ENCODE results near the gene ACBD6.

- TF ChIP-seq, protein P1, sequence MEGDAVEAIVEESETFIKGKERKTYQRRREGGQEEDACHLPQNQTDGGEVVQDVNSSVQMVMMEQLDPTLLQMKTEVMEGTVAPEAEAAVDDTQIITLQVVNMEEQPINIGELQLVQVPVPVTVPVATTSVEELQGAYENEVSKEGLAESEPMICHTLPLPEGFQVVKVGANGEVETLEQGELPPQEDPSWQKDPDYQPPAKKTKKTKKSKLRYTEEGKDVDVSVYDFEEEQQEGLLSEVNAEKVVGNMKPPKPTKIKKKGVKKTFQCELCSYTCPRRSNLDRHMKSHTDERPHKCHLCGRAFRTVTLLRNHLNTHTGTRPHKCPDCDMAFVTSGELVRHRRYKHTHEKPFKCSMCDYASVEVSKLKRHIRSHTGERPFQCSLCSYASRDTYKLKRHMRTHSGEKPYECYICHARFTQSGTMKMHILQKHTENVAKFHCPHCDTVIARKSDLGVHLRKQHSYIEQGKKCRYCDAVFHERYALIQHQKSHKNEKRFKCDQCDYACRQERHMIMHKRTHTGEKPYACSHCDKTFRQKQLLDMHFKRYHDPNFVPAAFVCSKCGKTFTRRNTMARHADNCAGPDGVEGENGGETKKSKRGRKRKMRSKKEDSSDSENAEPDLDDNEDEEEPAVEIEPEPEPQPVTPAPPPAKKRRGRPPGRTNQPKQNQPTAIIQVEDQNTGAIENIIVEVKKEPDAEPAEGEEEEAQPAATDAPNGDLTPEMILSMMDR (IDR thresholded peaks at IDR 0.05): no peak
- TF ChIP-seq POLR2A (IDR thresholded peaks at IDR 0.05): no peak
Measured at GRCh38 chr1:180258290-180258689, 244.1 kb downstream of the ACBD6 start.
